ENCODE measurements around the gene MAPK12. TPM values are rescaled to one million over a fixed set of nuclear protein-coding genes. Genes with fewer than 3 reads are reported as not detected.
A peak's percentile ranks its signal among the peaks of the same experiment; 100 is the strongest.

MAPK12 gene
- polyA plus RNA-seq, 4 donors, result 0.45 to 7.1 (median 3.6) TPM

DNA sequence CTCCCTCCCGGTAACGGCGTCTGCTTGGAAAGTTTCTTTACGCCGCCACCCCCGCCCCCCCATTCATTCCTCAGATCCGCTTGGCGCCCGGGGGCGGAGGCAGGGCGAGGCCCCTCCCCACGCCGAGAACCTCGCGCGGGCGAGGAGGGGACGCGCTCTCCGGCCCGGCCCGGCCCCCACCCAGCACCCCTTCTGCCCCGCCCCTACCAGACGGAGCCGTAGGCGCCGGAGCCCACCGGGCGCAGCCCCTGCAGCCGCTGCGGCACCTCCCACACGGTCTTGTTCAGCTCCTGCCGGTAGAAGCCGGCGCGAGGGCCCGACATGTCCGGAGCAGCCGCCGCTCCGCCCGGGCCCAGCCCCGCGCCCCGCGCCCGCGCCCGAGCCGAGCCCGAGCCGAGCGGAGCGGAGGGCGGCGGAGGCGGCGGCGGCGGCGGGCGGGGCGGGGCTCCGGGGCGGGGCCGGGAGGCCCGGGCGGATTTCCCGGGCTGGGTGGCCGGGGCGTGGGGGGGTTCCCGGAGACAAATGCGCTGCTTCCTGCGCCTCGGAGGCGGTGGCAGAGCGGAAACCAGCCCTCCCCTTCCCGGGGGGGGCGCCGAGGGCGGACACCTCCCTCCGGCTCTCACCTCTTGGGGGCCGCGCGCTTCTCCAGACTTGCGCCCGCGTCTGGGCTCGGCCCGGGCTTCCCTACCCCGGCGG is 8.6 kb upstream of the MAPK12 start, which contains the start of gene MAPK11:
Gene MAPK11 (minus strand): TSS at position 411 of the 696 bp plus-strand sequence. CDS start 88 bp downstream, at position 323.
- Histone ChIP-seq H3K27ac (ENCODE audit: low read depth in 1 of 3, low read length in 2 of 3) (peak within 1 kb of the TSS in 1 of 3 donors; percentile 46), H3K4me1 (ENCODE audit: control insufficient read depth in 3 of 3, insufficient read depth in 2 of 3, low read depth in 1 of 3, low read length in 2 of 3) (peaks cover 2 to 24% (median 8%) of the 10 kb centered on the region in 3 donors), H3K27me3 (ENCODE audit: control insufficient read depth in 3 of 3, insufficient read depth in 3 of 3, low read length in 3 of 3) (peaks cover 0 to 50% (median 0%) of the 10 kb centered on the region in 3 donors), H3K9me3 (ENCODE audit: control insufficient read depth in 2 of 2, insufficient read depth in 1 of 2, low read depth in 1 of 2, low read length in 1 of 2) (no peaks in the 10 kb centered on the region), H3K36me3 (ENCODE audit: control insufficient read depth in 3 of 3, insufficient read depth in 2 of 3, low read depth in 1 of 3, low read length in 3 of 3) (peaks cover 0 to 15% (median under 1%) of the 10 kb centered on the region in 3 donors), H3K4me3 (ENCODE audit: low read depth in 1 of 3, low read length in 3 of 3) (peak within 1 kb of the TSS; percentile 35 to 53 (median 48))
- WGBS, 3 donors, result 0 to 1% (median 1%) methylated on average over 32 to 92 of the region's 92 CpGs
- FAIRE-seq (no peak), DNase-seq (peak in 1 of 2 donors; percentile 35)

DNA sequence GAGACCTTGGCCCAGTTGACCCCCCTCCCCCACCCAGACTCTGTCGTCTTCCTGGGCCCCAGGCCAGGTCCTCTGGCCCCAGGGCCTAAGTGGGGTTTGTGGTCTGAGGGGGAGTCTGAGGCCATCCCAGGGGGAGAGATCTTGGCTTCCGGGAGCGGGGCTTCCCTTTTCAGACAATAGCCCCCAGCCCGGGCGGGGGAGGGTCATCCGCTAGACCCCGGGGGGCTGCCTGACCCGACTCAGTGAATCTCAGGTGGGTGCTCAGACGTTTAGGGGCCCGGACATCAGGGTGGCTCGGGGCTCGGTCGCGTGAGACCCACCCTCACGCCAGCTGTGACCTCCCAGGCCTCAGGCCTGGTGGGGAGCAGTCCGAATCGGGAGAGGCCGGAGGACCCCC is 8.1 kb upstream of the MAPK12 start:
- H3K4me3 ChIP-seq (ENCODE audit: low read depth in 1 of 3, low read length in 3 of 3), result peak overlapping the region; percentile 15 to 53 (median 35)
- peaks cover 2 to 24% (median 8%) of the 10 kb centered on the region in 3 donors for H3K4me1 ChIP-seq (ENCODE audit: control insufficient read depth in 3 of 3, insufficient read depth in 2 of 3, low read depth in 1 of 3, low read length in 2 of 3)
- H3K9me3 ChIP-seq (ENCODE audit: control insufficient read depth in 2 of 2, insufficient read depth in 1 of 2, low read depth in 1 of 2, low read length in 1 of 2), result no peaks in the 10 kb centered on the region
- DNase-seq (no peak), FAIRE-seq (no peak)
- 10 to 15% (median 10%) methylated on average over 17 to 18 of the region's 18 CpGs for WGBS, 3 donors
- peaks cover 0 to 53% (median 0%) of the 10 kb centered on the region in 3 donors for H3K27me3 ChIP-seq (ENCODE audit: control insufficient read depth in 3 of 3, insufficient read depth in 3 of 3, low read length in 3 of 3)
- no peak overlapping the region for H3K27ac ChIP-seq (ENCODE audit: low read depth in 1 of 3, low read length in 2 of 3)
- peaks cover 0 to 11% (median 0%) of the 10 kb centered on the region in 3 donors for H3K36me3 ChIP-seq (ENCODE audit: control insufficient read depth in 3 of 3, insufficient read depth in 2 of 3, low read depth in 1 of 3, low read length in 3 of 3)

DNA sequence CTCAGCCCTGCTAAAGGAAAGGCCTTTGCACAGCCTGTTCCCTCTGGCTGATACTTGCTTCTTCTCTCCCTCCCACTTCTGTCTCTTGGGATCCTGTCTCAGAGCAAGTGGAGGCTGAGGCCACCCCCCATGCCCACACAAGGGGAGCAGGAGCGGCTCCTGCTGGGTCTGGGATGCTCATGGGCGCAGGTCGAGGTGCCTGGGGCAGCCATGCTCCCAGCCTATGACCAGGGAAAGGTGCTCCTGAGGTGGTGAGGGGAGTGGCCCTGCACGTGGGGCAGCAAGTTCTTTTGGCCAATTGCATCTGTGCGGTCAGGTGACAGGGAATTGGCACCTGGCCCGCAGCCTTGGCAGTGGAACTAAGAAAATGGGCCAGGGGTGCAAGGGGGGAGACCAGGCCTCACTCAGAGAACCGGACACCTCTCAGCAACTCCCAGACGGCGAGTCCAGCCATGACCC is 7.2 kb upstream of the MAPK12 start:
- 25 to 45% (median 37%) methylated on average over 9 of the region's 9 CpGs for WGBS, 3 donors
- peaks cover 0 to 5% (median 0%) of the 10 kb centered on the region in 3 donors for H3K36me3 ChIP-seq (ENCODE audit: control insufficient read depth in 3 of 3, insufficient read depth in 2 of 3, low read depth in 1 of 3, low read length in 3 of 3)
- H3K4me3 ChIP-seq (ENCODE audit: low read depth in 1 of 3, low read length in 3 of 3), result no peak overlapping the region
- peaks cover 0 to 54% (median 0%) of the 10 kb centered on the region in 3 donors for H3K27me3 ChIP-seq (ENCODE audit: control insufficient read depth in 3 of 3, insufficient read depth in 3 of 3, low read length in 3 of 3)
- no peaks in the 10 kb centered on the region for H3K9me3 ChIP-seq (ENCODE audit: control insufficient read depth in 2 of 2, insufficient read depth in 1 of 2, low read depth in 1 of 2, low read length in 1 of 2)
- no peak for FAIRE-seq
- peaks cover 2 to 24% (median 8%) of the 10 kb centered on the region in 3 donors for H3K4me1 ChIP-seq (ENCODE audit: control insufficient read depth in 3 of 3, insufficient read depth in 2 of 3, low read depth in 1 of 3, low read length in 2 of 3)
- peak in 1 of 2 donors; percentile 56 for DNase-seq
- H3K27ac ChIP-seq (ENCODE audit: low read depth in 1 of 3, low read length in 2 of 3), result no peak overlapping the region

DNA sequence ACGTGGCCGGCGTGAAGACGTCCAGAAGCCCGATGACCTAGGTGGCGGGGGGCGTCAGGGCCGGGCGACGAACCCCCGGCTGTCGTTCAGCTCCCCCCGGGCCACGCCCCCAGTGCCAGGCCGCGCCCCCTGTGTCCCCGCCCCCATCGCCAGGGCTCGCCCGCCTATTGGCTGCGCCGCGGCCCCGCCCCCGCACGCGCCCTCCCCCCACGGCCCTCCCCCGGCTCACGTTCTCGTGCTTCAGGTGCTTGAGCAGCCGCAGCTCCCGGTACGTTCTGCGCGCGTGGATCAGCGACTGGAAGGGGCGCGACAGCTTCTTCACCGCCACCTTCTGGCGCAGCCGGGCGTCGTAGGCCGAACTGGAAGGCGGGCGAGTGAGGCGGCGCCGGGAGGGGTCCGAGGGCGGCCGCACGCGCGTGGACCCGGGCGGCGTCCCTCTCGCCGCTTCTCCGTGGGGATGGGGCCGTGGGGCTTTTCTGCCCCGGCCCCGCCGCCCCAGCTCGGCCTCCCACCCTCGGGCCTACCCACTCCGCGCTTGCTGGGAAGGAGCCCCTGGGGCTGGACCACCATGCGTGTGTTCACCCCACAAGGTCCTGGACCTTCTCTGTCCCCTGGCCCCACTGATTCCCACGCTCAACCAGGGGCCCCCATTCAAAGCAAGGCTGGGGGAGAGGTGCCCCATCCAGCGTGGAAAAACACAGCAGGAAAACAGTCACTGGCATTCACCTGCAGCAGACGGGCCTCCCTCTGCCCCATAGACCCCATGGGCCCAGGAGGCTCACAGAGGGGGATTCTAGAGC is 6.3 kb upstream of the MAPK12 start:
- peak; percentile 62 to 64 for DNase-seq
- H3K4me3 ChIP-seq (ENCODE audit: low read depth in 1 of 3, low read length in 3 of 3), result peak overlapping the region in 1 of 3 donors; percentile 23
- H3K27me3 ChIP-seq (ENCODE audit: control insufficient read depth in 3 of 3, insufficient read depth in 3 of 3, low read length in 3 of 3), result peaks cover 0 to 63% (median 0%) of the 10 kb centered on the region in 3 donors
- 2 to 18% (median 16%) methylated on average over 30 to 75 of the region's 75 CpGs for WGBS, 3 donors
- peaks cover 0 to 3% (median 0%) of the 10 kb centered on the region in 3 donors for H3K36me3 ChIP-seq (ENCODE audit: control insufficient read depth in 3 of 3, insufficient read depth in 2 of 3, low read depth in 1 of 3, low read length in 3 of 3)
- no peak overlapping the region for H3K27ac ChIP-seq (ENCODE audit: low read depth in 1 of 3, low read length in 2 of 3)
- no peak for FAIRE-seq
- no peaks in the 10 kb centered on the region for H3K9me3 ChIP-seq (ENCODE audit: control insufficient read depth in 2 of 2, insufficient read depth in 1 of 2, low read depth in 1 of 2, low read length in 1 of 2)
- peaks cover 2 to 24% (median 8%) of the 10 kb centered on the region in 3 donors for H3K4me1 ChIP-seq (ENCODE audit: control insufficient read depth in 3 of 3, insufficient read depth in 2 of 3, low read depth in 1 of 3, low read length in 2 of 3)

DNA sequence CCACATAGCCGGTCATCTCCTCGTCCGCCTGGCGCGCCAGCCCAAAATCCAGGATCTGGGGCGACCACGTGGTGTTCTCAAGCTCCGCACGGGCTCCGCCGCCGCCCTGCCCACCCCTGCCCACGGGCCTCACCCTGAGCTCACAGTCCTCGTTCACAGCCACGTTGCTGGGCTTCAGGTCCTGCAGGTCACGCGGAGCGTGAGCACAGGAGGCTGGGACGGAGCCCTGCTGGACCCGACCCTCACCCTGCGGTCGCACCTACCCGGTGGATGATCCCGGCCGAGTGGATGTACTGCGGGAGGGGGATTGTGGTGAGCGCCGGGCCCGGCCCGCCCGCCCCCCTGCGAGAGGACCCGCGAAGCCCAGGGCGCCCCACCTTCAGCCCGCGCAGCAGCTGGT is 5.5 kb upstream of the MAPK12 start:
- no peak for DNase-seq
- WGBS, 3 donors, result 38 to 65% (median 41%) methylated on average over 33 to 37 of the region's 37 CpGs
- no peak overlapping the region for H3K4me3 ChIP-seq (ENCODE audit: low read depth in 1 of 3, low read length in 3 of 3)
- no peak overlapping the region for H3K27ac ChIP-seq (ENCODE audit: low read depth in 1 of 3, low read length in 2 of 3)
- H3K36me3 ChIP-seq (ENCODE audit: control insufficient read depth in 3 of 3, insufficient read depth in 2 of 3, low read depth in 1 of 3, low read length in 3 of 3), result no peaks in the 10 kb centered on the region
- H3K27me3 ChIP-seq (ENCODE audit: control insufficient read depth in 3 of 3, insufficient read depth in 3 of 3, low read length in 3 of 3), result peaks cover 0 to 71% (median 4%) of the 10 kb centered on the region in 3 donors
- no peak for FAIRE-seq
- peaks cover 2 to 26% (median 8%) of the 10 kb centered on the region in 3 donors for H3K4me1 ChIP-seq (ENCODE audit: control insufficient read depth in 3 of 3, insufficient read depth in 2 of 3, low read depth in 1 of 3, low read length in 2 of 3)
- no peaks in the 10 kb centered on the region for H3K9me3 ChIP-seq (ENCODE audit: control insufficient read depth in 2 of 2, insufficient read depth in 1 of 2, low read depth in 1 of 2, low read length in 1 of 2)

DNA sequence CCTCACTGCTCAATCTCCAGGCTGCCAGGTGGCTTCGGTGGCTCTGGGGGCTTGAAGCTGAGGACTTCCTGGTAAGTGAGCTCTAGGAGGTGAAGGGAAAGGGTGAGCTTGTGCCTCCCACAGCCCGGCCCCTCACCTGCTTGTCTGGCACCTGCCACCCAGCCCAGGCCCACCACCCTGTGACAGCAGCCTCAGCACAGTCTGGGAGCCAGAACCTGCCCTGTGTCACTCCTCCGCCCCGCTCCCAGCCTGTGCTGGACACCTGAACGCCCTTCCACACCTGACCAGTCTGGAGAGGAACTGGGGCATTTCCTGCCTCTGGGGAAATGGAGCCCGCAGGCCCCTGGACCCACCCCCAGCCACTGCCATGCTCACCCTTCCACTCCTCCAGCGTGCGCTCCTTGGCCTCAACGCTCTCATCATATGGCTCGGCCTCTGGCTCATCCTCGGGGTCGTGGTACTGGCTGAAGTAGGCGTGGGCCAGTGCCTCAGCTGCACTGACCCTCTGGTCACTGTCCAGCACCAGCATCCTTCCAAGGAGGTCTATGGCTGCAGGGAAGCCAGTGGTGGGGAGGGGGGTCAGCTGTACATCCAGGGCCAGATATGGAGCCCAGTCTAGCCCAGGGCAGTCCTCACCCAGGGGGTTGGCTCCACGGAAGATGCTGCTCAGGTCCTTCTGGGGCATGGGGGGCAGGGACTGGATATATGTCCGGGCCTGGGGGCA is 3.6 kb upstream of the MAPK12 start:
- peaks cover 4 to 71% (median 9%) of the 10 kb centered on the region in 3 donors for H3K27me3 ChIP-seq (ENCODE audit: control insufficient read depth in 3 of 3, insufficient read depth in 3 of 3, low read length in 3 of 3)
- WGBS, 3 donors, result 60 to 78% (median 67%) methylated on average over 15 of the region's 15 CpGs

DNA sequence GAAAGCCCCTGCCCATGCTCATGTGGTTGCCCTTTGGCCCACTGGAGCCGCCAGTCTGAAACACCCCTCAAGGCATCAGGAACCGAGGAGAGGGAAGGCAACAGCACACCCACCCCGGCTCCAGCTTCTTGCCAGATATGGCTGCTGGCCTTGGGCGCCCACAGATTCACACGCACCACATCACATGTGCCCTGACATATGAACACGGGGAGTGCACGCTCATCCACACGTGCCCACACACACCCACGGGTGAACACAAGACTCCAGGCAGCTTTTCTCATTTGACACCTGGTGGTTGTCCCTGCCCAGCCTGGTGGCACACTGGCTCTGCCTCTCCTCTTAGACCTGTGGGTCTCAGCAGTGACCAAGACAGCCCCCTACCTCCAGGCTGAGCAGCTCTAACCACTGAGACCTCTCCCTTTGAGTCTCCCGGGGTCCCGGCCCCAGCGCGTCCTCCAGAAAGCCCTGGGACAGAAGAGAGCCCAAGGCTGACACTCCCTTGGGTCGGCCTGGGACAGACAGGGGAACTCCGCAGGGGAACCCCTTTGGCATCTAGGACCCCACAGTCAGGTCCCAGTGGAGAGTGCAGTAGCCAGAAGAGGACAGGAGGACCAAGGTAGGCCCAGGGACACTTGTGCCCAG is 2.7 kb upstream of the MAPK12 start:
- Histone ChIP-seq H3K27me3 (ENCODE audit: control insufficient read depth in 3 of 3, insufficient read depth in 3 of 3, low read length in 3 of 3) (peaks cover 4 to 67% (median 9%) of the 10 kb centered on the region in 3 donors), H3K9me3 (ENCODE audit: control insufficient read depth in 2 of 2, insufficient read depth in 1 of 2, low read depth in 1 of 2, low read length in 1 of 2) (no peaks in the 10 kb centered on the region)
- FAIRE-seq, result no peak

More for the DNA sequence above, 3.6 kb upstream of the MAPK12 start:
- Histone ChIP-seq H3K9me3 (ENCODE audit: control insufficient read depth in 2 of 2, insufficient read depth in 1 of 2, low read depth in 1 of 2, low read length in 1 of 2) (no peaks in the 10 kb centered on the region), H3K4me1 (ENCODE audit: control insufficient read depth in 3 of 3, insufficient read depth in 2 of 3, low read depth in 1 of 3, low read length in 2 of 3) (peaks cover 0 to 16% (median 4%) of the 10 kb centered on the region in 3 donors), H3K4me3 (ENCODE audit: low read depth in 1 of 3, low read length in 3 of 3) (no peak overlapping the region), H3K36me3 (ENCODE audit: control insufficient read depth in 3 of 3, insufficient read depth in 2 of 3, low read depth in 1 of 3, low read length in 3 of 3) (no peaks in the 10 kb centered on the region), H3K27ac (ENCODE audit: low read depth in 1 of 3, low read length in 2 of 3) (no peak overlapping the region)
- FAIRE-seq, result no peak
- DNase-seq, result no peak

More for the DNA sequence above, 2.7 kb upstream of the MAPK12 start:
- H3K27ac ChIP-seq (ENCODE audit: low read depth in 1 of 3, low read length in 2 of 3), result no peak overlapping the region
- no peaks in the 10 kb centered on the region for H3K36me3 ChIP-seq (ENCODE audit: control insufficient read depth in 3 of 3, insufficient read depth in 2 of 3, low read depth in 1 of 3, low read length in 3 of 3)
- peaks cover 0 to 11% (median 0%) of the 10 kb centered on the region in 3 donors for H3K4me1 ChIP-seq (ENCODE audit: control insufficient read depth in 3 of 3, insufficient read depth in 2 of 3, low read depth in 1 of 3, low read length in 2 of 3)
- H3K4me3 ChIP-seq (ENCODE audit: low read depth in 1 of 3, low read length in 3 of 3), result no peak overlapping the region
- 64 to 80% (median 68%) methylated on average over 15 of the region's 15 CpGs for WGBS, 3 donors
- DNase-seq, result no peak
